HEK293 (cell line): ENCODE data around the gene ZNF507.

Experiments
- CTCF ChIA-PET: fragments of 350-600 bp; formaldehyde crosslinking; extraction: SDS; loops from one replicate; lab custom pipeline; 2021; ENCODE audit warnings: antibody characterized with exemption; lab: Yijun Ruan, JAX
- POLR2A ChIA-PET: fragments of 300-600 bp; formaldehyde crosslinking; extraction: SDS; loops from one replicate; lab custom pipeline; 2020; ENCODE audit warnings: antibody characterized with exemption, inconsistent platforms; lab: Yijun Ruan, JAX
- H3K27ac ChIP-seq: fragments of 200-500 bp; sonication (Bioruptor generic); 2 replicates; pipeline ENCODE4 v1.5.1; 2014; ENCODE audit warnings: low read depth, low read length, control low read depth, inconsistent platforms; ENCODE audit errors: extremely low read depth
- H3K36me3 ChIP-seq, 2 experiments: fragments of 200-500 bp in 1 of 2; sonication (Bioruptor generic) in 1 of 2; 1 replicate in 1 of 2; 2 replicates in 1 of 2; pipeline ENCODE4 v1.5.1; 2014 to 2017; ENCODE audit warnings: inconsistent platforms in 2 of 2, low read length in 2 of 2; ENCODE audit not compliant: control insufficient read depth in 2 of 2, insufficient read depth in 1 of 2
- H3K4me1 ChIP-seq: fragments of 200-500 bp; sonication (Bioruptor generic); 2 replicates; pipeline ENCODE4 v1.5.1; 2014; ENCODE audit warnings: mild to moderate bottlenecking, low read length, inconsistent platforms; ENCODE audit not compliant: control insufficient read depth, insufficient read depth
- H3K4me3 ChIP-seq: 2 replicates; pipeline ENCODE4 v1.5.1; 2011; ENCODE audit warnings: low read depth, mild to moderate bottlenecking, control low read depth, low read length, moderate library complexity
- H3K9me3 ChIP-seq: fragments of 200-500 bp; sonication (Bioruptor generic); 2 replicates; pipeline ENCODE4 v1.5.1; 2014; ENCODE audit warnings: low read depth, low read length, inconsistent platforms; ENCODE audit not compliant: control insufficient read depth, insufficient read depth
- BCL11A ChIP-seq: fragments of 450-650 bp; formaldehyde crosslinking; IDR thresholded peaks from 2 replicates; pipeline ENCODE4 v1.5.1; 2016; ENCODE audit warnings: low read depth, missing biosample characterization, missing genetic modification characterization
- EGR2 ChIP-seq: fragments of 450-650 bp; formaldehyde crosslinking; IDR thresholded peaks from 2 replicates; pipeline ENCODE4 v1.5.1; 2016; ENCODE audit warnings: low read depth, missing biosample characterization, missing genetic modification characterization
- MEIS1 ChIP-seq: sonication (generic); formaldehyde crosslinking; IDR thresholded peaks from 2 replicates; pipeline ENCODE4 v1.8.1; 2022; ENCODE audit warnings: missing genetic modification reagents, mild to moderate bottlenecking, borderline replicate concordance
- PRDM1 ChIP-seq: fragments of 450-650 bp; formaldehyde crosslinking; IDR thresholded peaks from 2 replicates; pipeline ENCODE4; 2016; ENCODE audit warnings: missing biosample characterization, missing genetic modification characterization
- ZBTB26 ChIP-seq: fragments of 450-650 bp; formaldehyde crosslinking; optimal IDR thresholded peaks from 2 replicates; pipeline ENCODE3; 2016; ENCODE audit warnings: missing biosample characterization, mild to moderate bottlenecking, missing genetic modification characterization
- ZFP37 ChIP-seq: fragments of 450-650 bp; formaldehyde crosslinking; IDR thresholded peaks from 2 replicates; pipeline ENCODE4 v1.5.1; 2016; ENCODE audit warnings: missing biosample characterization, missing genetic modification characterization
- ZNF121 ChIP-seq: fragments of 450-650 bp; formaldehyde crosslinking; IDR thresholded peaks from 2 replicates; pipeline ENCODE4 v1.5.1; 2016; ENCODE audit warnings: missing biosample characterization, missing genetic modification characterization
- ZNF169 ChIP-seq: fragments of 450-650 bp; formaldehyde crosslinking; IDR thresholded peaks from 2 replicates; pipeline ENCODE4 v1.5.1; 2016; ENCODE audit warnings: missing biosample characterization, missing genetic modification characterization
- ZNF26 ChIP-seq: fragments of 450-650 bp; formaldehyde crosslinking; IDR thresholded peaks from 2 replicates; pipeline ENCODE4 v1.5.1; 2016; ENCODE audit warnings: missing biosample characterization, missing genetic modification characterization
- ZNF280C ChIP-seq: fragments of 450-650 bp; formaldehyde crosslinking; IDR thresholded peaks from 2 replicates; pipeline ENCODE4 v1.5.1; 2016; ENCODE audit warnings: missing biosample characterization, missing genetic modification characterization
- ZNF324 ChIP-seq: fragments of 450-650 bp; formaldehyde crosslinking; IDR thresholded peaks from 2 replicates; pipeline ENCODE4 v1.5.1; 2016; ENCODE audit warnings: missing biosample characterization, missing genetic modification characterization
- ZNF366 ChIP-seq: fragments of 450-650 bp; formaldehyde crosslinking; conservative IDR thresholded peaks from 2 replicates; pipeline ENCODE4 v1.5.1; 2016; ENCODE audit warnings: missing biosample characterization, missing genetic modification characterization
- ZNF394 ChIP-seq: fragments of 450-650 bp; formaldehyde crosslinking; IDR thresholded peaks from 2 replicates; pipeline ENCODE4 v1.5.1; 2016; ENCODE audit warnings: missing biosample characterization, missing genetic modification characterization, mild to moderate bottlenecking, moderate library complexity, borderline replicate concordance
- ZNF548 ChIP-seq: fragments of 450-650 bp; formaldehyde crosslinking; IDR thresholded peaks from 2 replicates; pipeline ENCODE4 v1.5.1; 2016; ENCODE audit warnings: missing biosample characterization, missing genetic modification characterization
- ZNF624 ChIP-seq: fragments of 450-650 bp; formaldehyde crosslinking; IDR thresholded peaks from 2 replicates; pipeline ENCODE4 v1.5.1; 2017; ENCODE audit warnings: missing biosample characterization, missing genetic modification characterization
- ZNF629 ChIP-seq: fragments of 450-650 bp; formaldehyde crosslinking; IDR thresholded peaks from 2 replicates; pipeline ENCODE4 v1.5.1; 2017; ENCODE audit warnings: missing biosample characterization, missing genetic modification characterization
- ZSCAN16 ChIP-seq: fragments of 450-650 bp; formaldehyde crosslinking; IDR thresholded peaks from 2 replicates; pipeline ENCODE4 v1.5.1; 2016; ENCODE audit warnings: missing biosample characterization, missing genetic modification characterization
- TF ChIP-seq, protein P1 (sequence below): fragments of 450-650 bp; formaldehyde crosslinking; IDR thresholded peaks from 2 replicates; pipeline ENCODE4 v1.5.1; 2016; ENCODE audit warnings: missing biosample characterization, missing genetic modification characterization

Gene ZNF507

DNA sequence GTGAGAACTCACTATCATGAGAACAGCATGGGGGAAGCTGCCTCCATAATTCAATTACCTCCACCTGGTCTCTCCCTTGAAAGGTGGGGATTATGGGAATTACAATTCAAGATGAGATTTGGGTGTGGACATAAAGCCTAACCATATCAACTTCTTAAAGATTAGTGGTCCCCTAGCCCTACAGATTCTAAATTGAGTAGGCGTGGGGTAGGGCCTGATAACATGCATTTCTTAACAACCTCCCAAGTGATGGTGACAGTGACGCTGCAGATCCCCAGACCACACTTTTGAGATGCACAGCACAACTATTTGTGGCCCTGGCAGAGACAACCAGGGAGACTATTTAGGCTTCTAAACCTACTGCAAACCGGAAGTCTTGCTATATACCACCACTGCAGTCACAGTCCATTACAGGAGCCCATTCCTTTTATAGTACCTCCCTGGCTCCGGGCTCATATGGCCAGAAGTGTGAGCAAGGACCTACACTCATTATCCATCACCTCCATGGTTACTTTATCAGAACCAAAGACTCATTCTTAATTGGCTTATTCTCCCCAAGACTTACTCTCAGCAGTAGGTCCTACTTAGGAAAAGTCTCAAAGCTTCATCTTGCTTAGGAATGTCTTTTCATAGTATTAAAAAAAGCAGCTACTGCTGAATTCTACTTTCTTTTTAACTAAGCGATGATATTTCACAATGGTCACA lies 58.0 kb downstream of the ZNF507 start:
- Histone ChIP-seq H3K36me3 (peaks cover 7 to 29% of the 10 kb centered on the region in 2 experiments), H3K9me3 (no peaks in the 10 kb centered on the region), H3K27ac (no peak overlapping the region), H3K4me3 (no peak overlapping the region)
- ChIA-PET POLR2A (interaction anchor here (0.7 to 2.2 kb wide), 3 partner anchors 46 to 271 kb away, joined by 3 to 6 read pairs (median 3); partner anchors contain the start of gene ANKRD27), CTCF (interaction anchor here (1.5 to 1.6 kb wide), 2 partner anchors 17 to 84 kb away, joined by 4 to 5 read pairs; no protein-coding TSS in a partner anchor)
- TF ChIP-seq ZNF26 (tag by site-specific recombination) (no peak), PRDM1 (tag by site-specific recombination) (no peak), ZNF366 (tag by site-specific recombination) (no peak), ZFP37 (tag by site-specific recombination) (0 out of 2 replicates have a peak, but pooled peaks have one; percentile 20)
- TF ChIP-seq, all 188 proteins: peak for 1
- H3K4me1 ChIP-seq, result peaks cover 18% of the 10 kb centered on the region

DNA sequence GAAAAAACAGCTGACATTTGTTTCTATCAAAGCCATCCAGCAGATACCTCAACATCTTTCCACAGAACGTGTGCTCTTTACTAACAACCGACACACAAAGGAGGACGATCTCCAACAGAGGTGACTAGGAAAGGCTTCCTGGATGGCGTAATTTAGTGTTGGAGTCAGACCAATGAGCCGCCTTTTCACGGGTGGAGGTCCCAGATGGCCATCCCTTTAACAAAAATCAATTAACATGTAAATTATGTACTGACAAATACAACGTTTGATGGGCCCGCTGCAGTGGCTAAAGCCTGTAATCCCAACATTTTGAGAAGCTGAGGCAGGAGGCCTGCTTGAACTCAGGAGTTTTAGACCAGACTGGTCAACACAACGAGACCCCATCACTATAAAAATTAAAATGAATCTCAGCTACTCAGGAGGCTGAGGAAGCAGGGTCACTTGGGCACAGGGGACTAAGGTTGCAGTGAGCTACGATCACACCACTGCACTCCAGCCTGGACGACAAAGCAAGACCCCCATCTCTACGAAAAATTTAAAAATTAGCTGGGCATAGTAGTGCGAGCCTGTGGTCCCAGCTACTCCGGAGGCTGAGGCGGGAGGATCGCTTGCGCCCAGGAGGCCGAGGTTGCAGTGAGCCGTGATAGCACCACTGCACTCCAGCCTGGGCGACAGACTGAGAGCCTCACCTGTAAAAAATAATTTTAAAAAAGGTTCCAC lies 59.0 kb downstream of the ZNF507 start:
- Histone ChIP-seq H3K9me3 (no peaks in the 10 kb centered on the region; the same call in 1 of the 2 replicates), H3K4me1 (peaks cover 18% of the 10 kb centered on the region), H3K27ac (peak overlapping the region; percentile 97), H3K4me3 (peak overlapping the region; percentile 76), H3K36me3 (peaks cover 16 to 29% of the 10 kb centered on the region in 2 experiments)
- ChIA-PET CTCF (interaction anchor here (1.5 to 1.6 kb wide), 2 partner anchors 18 to 85 kb away, joined by 4 to 5 read pairs; no protein-coding TSS in a partner anchor), POLR2A (interaction anchor here (0.9 to 2.6 kb wide), 6 partner anchors 17 to 74 kb away, joined by 3 to 24 read pairs (median 8); partner anchors contain the start of gene ZNF507)
- peak; percentile 55 for TF ChIP-seq ZNF394
- no peak for TF ChIP-seq ZBTB26 (tag by site-specific recombination)
- TF ChIP-seq ZNF121 (tag by site-specific recombination), result peak; percentile 38; the same call in 1 of the 2 replicates
- no peak for TF ChIP-seq ZNF169

DNA sequence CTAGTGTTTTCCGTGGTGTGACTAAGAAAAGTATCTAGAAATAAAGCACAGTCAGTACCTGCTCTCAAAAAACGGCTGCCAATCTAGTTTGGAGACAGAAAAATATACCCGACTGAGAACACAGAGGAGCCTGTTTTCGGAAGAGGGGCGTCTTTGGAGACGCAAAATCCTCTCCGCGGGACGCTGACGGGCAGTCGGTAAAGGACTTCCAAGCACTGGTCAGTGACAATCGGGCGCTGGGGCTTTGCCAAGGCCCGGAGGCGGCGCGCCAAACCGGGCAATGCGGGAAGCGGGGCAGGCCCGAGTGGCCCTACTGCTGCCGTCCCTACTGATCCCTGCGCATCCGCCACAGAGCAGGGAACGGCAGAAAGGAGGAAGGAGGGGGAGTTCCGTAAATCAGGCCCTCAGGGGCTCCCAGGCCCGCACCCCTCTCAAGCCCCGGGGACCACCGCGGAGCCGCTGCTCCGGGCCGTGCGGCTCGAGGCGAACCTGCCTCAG lies 59.6 kb downstream of the ZNF507 start:
- POLR2A ChIA-PET, result interaction anchor here (0.8 to 2.6 kb wide), 29 partner anchors 8 to 1738 kb away, joined by 3 to 24 read pairs (median 6); partner anchors contain the start of genes ANKRD27, NUDT19, PDCD5 and RGS9BP
- Histone ChIP-seq H3K4me3 (peak overlapping the region; percentile 76), H3K27ac (peak overlapping the region; percentile 97), H3K9me3 (no peaks in the 10 kb centered on the region; the same call in 1 of the 2 replicates), H3K36me3 (peaks cover 22 to 29% of the 10 kb centered on the region in 2 experiments), H3K4me1 (peaks cover 18% of the 10 kb centered on the region)
- CTCF ChIA-PET, result interaction anchor here (0.5 to 1.1 kb wide), 3 partner anchors 13 to 176 kb away, joined by 3 to 5 read pairs (median 3); no protein-coding TSS in a partner anchor
- TF ChIP-seq EGR2 (tag by site-specific recombination), result no peak
- TF ChIP-seq ZNF629 (tag by site-specific recombination), result no peak
- no peak for TF ChIP-seq MEIS1 (CRISPR knock-in tag)
- no peak for TF ChIP-seq ZNF624
- no peak for TF ChIP-seq ZSCAN16 (tag by site-specific recombination)
- no peak for TF ChIP-seq BCL11A (tag by site-specific recombination)
- TF ChIP-seq ZNF280C (tag by site-specific recombination), result no peak
- TF ChIP-seq ZNF548 (tag by site-specific recombination), result no peak
- TF ChIP-seq ZNF324 (tag by site-specific recombination), result no peak; the same call in 1 of the 2 replicates
- TF ChIP-seq, protein P1, sequence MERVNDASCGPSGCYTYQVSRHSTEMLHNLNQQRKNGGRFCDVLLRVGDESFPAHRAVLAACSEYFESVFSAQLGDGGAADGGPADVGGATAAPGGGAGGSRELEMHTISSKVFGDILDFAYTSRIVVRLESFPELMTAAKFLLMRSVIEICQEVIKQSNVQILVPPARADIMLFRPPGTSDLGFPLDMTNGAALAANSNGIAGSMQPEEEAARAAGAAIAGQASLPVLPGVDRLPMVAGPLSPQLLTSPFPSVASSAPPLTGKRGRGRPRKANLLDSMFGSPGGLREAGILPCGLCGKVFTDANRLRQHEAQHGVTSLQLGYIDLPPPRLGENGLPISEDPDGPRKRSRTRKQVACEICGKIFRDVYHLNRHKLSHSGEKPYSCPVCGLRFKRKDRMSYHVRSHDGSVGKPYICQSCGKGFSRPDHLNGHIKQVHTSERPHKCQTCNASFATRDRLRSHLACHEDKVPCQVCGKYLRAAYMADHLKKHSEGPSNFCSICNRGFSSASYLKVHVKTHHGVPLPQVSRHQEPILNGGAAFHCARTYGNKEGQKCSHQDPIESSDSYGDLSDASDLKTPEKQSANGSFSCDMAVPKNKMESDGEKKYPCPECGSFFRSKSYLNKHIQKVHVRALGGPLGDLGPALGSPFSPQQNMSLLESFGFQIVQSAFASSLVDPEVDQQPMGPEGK (tag by site-specific recombination), result no peak
